Testis (tissue), 3 donors: ENCODE data around the gene ENTREP1. TPM values are rescaled to one million over a fixed set of nuclear protein-coding genes. Genes with fewer than 3 reads are reported as not detected.
A peak's percentile ranks its signal among the peaks of the same experiment; 100 is the strongest.

Experiments used
- DNase-seq: peaks from one replicate; pipeline ENCODE4 v3.0.0-alpha.2; 2019
- H3K27ac ChIP-seq, 2 donors: fragments of 200-600 bp; sonication (generic); one replicate each; pipeline ENCODE4 v1.5.1; 2019
- H3K27me3 ChIP-seq: fragments of 200-600 bp; sonication (generic); one replicate; pipeline ENCODE4 v1.5.1; 2019
- H3K36me3 ChIP-seq: fragments of 200-600 bp; sonication (generic); one replicate; pipeline ENCODE4 v1.5.1; 2017; ENCODE audit warnings: low read depth; ENCODE audit errors: missing control alignments
- H3K4me1 ChIP-seq: fragments of 200-600 bp; sonication (generic); one replicate; pipeline ENCODE4 v1.5.1; 2019
- H3K4me3 ChIP-seq, 2 donors: fragments of 200-600 bp; sonication (generic); one replicate each; pipeline ENCODE4 v1.5.1; 2017 to 2019
- H3K9me3 ChIP-seq: fragments of 200-600 bp; sonication (generic); one replicate; pipeline ENCODE4 v1.5.1; 2017
- POLR2A ChIP-seq: fragments of 450-650 bp; IDR thresholded peaks from one replicate; pipeline ENCODE4 v1.6.1; 2017; ENCODE audit warnings: antibody characterized with exemption, mild to moderate bottlenecking, moderate library complexity
- WGBS, 2 donors: methylation state at CpG; one replicate each; pipeline ENCODE4 v1.1.5; 2018; 5-methylcytosine and 5-hydroxymethylcytosine counted together
- intact Hi-C: fragments of 100-400 bp; cut with DNase I; formaldehyde crosslinking; loops from one replicate; pipeline ENCODE4 v1.15.1; 2023; ENCODE audit warnings: low total_unique reads
- polyA plus RNA-seq: library from polyadenylated mRNA; stranded (reverse); fragments of 350-450 nt; fragmentation: Illumina TruSeq; extraction: RNeasy Lipid Tissue Mini Kit (QIAGEN cat#74804); gene quantifications from one replicate; pipeline ENCODE4 v1.2.3, GENCODE V29; 2014; ENCODE audit warnings: low read depth, low replicate concordance; ENCODE audit not compliant: insufficient read depth
- total RNA-seq, 2 donors: library from RNA; depleted of rRNA; stranded (reverse); fragments of >200 nt; gene quantifications; one replicate each; pipeline ENCODE4 v1.2.3, GENCODE V29; 2016
- TF ChIP-seq, protein P1 (sequence below), 3 experiments: fragments of 450-650 bp in 2 of 3; fragments of 200-600 bp in 1 of 3; sonication (generic) in 1 of 3; IDR thresholded peaks; one replicate each; pipeline ENCODE4 v1.5.1; 2016 to 2019; ENCODE audit warnings: antibody characterized with exemption in 3 of 3, mild to moderate bottlenecking in 2 of 3, moderate library complexity in 1 of 3

The ENTREP1 gene
- total and polyA plus RNA-seq, 3 donors from 2014 or later = 5.2 to 7.9 (median 5.9) TPM

DNA sequence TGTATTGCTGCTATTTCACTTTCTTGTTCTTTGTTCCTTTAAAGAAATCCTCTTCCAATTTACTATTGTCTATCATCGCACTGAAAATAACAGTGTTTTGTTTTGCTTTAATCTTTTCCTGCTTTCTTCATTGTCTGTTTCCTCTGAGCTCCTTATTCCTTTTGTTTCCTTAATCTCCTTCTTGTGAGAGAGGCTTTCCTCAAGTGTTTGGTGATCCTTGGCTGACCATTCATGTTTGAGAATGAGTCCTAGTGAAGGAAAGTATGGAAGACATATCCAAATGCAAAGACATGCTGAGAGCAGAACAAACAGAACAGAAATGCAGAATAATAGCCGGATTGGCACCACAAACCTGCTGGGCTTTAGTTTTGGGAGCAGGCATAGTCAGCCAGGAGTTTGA is 42.0 kb upstream of the ENTREP1 start:
- H3K27ac ChIP-seq = no peak overlapping the region
- WGBS, 2 donors = 74 to 75% methylated on average over 2 of the region's 2 CpGs
- intact Hi-C loops = no loop called here

DNA sequence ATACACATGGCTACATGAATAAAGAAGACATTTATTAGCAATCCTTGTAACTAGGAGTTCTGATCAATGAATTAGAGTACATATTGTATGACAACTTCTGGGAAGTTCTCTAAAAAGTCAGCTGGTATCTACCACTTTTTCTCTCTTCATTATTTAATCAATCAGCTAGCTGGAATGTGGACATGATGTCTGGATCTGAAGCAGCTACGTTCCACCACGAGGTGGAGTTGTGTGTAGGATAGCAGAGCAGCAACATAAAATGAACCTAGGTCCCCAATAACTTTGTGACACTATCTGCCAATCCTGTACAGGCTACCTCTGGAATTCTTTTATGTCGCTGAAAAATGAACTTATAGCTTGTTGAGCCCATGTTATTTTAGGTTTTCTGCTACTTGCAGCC is 32.9 kb upstream of the ENTREP1 start:
- 89 to 93% methylated on average over 3 of the region's 3 CpGs for WGBS, 2 donors

More for the DNA sequence above, 42.0 kb upstream of the ENTREP1 start:
- Histone ChIP-seq H3K4me3 (no peak overlapping the region), H3K36me3 (no peaks in the 10 kb centered on the region), H3K9me3 (no peaks in the 10 kb centered on the region), H3K27me3 (no peaks in the 10 kb centered on the region), H3K4me1 (no peaks in the 10 kb centered on the region)
- DNase-seq = no peak
- TF ChIP-seq POLR2A = no peak
- TF ChIP-seq, protein P1, sequence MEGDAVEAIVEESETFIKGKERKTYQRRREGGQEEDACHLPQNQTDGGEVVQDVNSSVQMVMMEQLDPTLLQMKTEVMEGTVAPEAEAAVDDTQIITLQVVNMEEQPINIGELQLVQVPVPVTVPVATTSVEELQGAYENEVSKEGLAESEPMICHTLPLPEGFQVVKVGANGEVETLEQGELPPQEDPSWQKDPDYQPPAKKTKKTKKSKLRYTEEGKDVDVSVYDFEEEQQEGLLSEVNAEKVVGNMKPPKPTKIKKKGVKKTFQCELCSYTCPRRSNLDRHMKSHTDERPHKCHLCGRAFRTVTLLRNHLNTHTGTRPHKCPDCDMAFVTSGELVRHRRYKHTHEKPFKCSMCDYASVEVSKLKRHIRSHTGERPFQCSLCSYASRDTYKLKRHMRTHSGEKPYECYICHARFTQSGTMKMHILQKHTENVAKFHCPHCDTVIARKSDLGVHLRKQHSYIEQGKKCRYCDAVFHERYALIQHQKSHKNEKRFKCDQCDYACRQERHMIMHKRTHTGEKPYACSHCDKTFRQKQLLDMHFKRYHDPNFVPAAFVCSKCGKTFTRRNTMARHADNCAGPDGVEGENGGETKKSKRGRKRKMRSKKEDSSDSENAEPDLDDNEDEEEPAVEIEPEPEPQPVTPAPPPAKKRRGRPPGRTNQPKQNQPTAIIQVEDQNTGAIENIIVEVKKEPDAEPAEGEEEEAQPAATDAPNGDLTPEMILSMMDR (IDR thresholded peaks at IDR 0.05) = no peak

DNA sequence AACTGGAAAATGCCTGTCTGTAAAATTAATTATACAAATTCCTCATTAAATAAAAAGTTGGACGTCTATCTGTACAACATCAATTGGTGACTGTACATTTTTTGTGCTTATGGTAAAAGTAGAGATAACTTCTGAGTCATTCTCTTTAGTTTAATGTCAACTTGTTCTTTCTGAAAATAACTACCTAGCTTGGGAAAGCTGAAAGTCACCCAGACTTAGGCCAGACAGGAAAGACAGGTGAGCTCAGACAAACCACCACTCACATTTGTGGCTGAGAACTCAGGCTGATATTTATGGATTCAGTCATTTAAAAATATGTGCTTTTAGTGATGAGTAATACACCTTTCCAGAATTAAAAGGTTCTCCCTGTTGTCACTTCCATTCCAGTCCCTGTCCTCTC is 31.9 kb upstream of the ENTREP1 start:
- Histone ChIP-seq H3K4me3 (no peak overlapping the region), H3K9me3 (no peaks in the 10 kb centered on the region), H3K36me3 (no peaks in the 10 kb centered on the region), H3K4me1 (no peaks in the 10 kb centered on the region), H3K27ac (no peak overlapping the region), H3K27me3 (no peaks in the 10 kb centered on the region)
- WGBS, 2 donors = 74 to 79% methylated on average over 1 of the region's 1 CpG
- TF ChIP-seq, protein P1 (IDR thresholded peaks at IDR 0.05) = no peak
- no peak for TF ChIP-seq POLR2A
- no peak for DNase-seq
- intact Hi-C loops = no loop called here

More for the DNA sequence above, 32.9 kb upstream of the ENTREP1 start:
- TF ChIP-seq POLR2A = no peak
- TF ChIP-seq, protein P1 (IDR thresholded peaks at IDR 0.05) = no peak
- Histone ChIP-seq H3K27me3 (no peaks in the 10 kb centered on the region), H3K9me3 (no peaks in the 10 kb centered on the region), H3K4me1 (no peaks in the 10 kb centered on the region), H3K27ac (no peak overlapping the region), H3K4me3 (no peak overlapping the region), H3K36me3 (no peaks in the 10 kb centered on the region)
- intact Hi-C loops = no loop called here
- DNase-seq = no peak

DNA sequence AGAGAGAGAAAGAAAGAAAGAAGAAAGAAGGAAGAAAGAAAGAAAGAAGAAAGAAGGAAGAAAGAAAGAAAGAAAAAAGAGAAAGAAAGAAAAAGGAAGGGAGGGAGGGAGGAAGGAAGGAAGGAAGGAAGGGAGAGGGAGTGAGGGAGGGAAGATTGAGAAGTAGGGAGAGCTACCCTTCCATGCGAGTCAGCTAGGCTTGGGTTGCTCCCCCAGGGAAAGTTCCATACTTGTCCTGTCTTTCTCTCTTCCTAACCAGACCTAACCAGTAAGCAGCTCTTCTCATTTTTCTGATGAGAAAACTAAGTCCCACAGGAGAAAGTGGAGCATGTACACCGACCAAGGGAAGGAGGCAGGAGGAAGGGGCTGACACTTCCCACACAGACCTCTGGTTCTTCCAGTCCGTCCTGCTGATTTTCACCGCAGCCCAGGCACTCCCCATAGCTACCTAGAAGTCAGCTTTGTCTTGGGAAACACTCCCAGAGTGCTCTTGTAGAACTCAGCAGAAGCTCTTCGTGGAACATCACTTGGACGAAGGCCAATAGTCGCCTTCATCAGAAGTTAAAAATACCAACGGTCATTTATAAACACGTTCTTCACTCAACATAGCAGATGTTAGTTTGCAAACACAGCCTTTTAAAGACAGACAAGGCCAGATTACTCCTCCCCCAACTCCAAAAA is 29.0 kb upstream of the ENTREP1 start:
- intact Hi-C loops = no loop called here
- no peak overlapping the region for H3K4me3 ChIP-seq
- peaks cover 7% of the 10 kb centered on the region for H3K4me1 ChIP-seq
- WGBS, 2 donors = 41 to 59% methylated on average over 9 of the region's 9 CpGs
- H3K27ac ChIP-seq = no peak overlapping the region
- no peaks in the 10 kb centered on the region for H3K27me3 ChIP-seq
- no peaks in the 10 kb centered on the region for H3K9me3 ChIP-seq
- H3K36me3 ChIP-seq = no peaks in the 10 kb centered on the region
- DNase-seq = peak; percentile 50
- TF ChIP-seq, protein P1 (IDR thresholded peaks at IDR 0.05) = no peak
- no peak for TF ChIP-seq POLR2A
